Coronary artery (tissue), 2 donors: ENCODE measurements around the gene ATP4A.
"Not testable (repeated sequence)": the region's sequence is repeated elsewhere in the genome, so short reads cannot be mapped to it uniquely, and the experiment has no call there.

Experiments
- DNase-seq: peaks from one replicate; pipeline ENCODE4 v3.0.0-alpha.2; 2017; ENCODE audit warnings: low spot score
- H3K27ac ChIP-seq, 2 donors: fragments of 200-600 bp; sonication (generic); one replicate each; pipeline ENCODE4 v1.5.1; 2016 to 2019
- H3K4me3 ChIP-seq: fragments of 200-600 bp; sonication (generic); 2 replicates; pipeline ENCODE4 v1.5.1; 2016; ENCODE audit warnings: mild to moderate bottlenecking, moderate library complexity
- TF ChIP-seq, protein P1 (sequence below): fragments of 200-600 bp; sonication (generic); IDR thresholded peaks from one replicate; pipeline ENCODE4 v1.5.1; 2019; ENCODE audit warnings: antibody characterized with exemption

Gene ATP4A

DNA sequence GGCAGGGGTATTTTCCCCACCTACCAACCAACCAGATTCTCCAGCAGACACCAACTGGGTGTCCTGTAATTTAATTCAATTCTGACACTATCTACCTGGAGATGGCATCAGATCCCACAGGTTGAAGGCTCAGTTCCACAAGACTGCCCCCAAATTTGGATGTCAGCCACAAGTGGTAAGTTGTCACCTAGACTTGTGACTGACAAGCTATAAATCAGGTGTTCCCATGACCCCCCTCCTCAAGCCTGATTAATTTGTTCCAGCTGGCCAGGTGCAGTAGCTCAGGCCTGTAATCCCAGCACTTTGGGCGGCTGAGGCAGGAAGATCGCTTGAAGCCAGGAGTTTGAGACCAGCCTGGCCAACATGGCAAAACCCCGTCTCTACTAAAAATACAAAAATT lies 38.5 kb upstream of the ATP4A start:
- TF ChIP-seq, protein P1, sequence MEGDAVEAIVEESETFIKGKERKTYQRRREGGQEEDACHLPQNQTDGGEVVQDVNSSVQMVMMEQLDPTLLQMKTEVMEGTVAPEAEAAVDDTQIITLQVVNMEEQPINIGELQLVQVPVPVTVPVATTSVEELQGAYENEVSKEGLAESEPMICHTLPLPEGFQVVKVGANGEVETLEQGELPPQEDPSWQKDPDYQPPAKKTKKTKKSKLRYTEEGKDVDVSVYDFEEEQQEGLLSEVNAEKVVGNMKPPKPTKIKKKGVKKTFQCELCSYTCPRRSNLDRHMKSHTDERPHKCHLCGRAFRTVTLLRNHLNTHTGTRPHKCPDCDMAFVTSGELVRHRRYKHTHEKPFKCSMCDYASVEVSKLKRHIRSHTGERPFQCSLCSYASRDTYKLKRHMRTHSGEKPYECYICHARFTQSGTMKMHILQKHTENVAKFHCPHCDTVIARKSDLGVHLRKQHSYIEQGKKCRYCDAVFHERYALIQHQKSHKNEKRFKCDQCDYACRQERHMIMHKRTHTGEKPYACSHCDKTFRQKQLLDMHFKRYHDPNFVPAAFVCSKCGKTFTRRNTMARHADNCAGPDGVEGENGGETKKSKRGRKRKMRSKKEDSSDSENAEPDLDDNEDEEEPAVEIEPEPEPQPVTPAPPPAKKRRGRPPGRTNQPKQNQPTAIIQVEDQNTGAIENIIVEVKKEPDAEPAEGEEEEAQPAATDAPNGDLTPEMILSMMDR: no peak

DNA sequence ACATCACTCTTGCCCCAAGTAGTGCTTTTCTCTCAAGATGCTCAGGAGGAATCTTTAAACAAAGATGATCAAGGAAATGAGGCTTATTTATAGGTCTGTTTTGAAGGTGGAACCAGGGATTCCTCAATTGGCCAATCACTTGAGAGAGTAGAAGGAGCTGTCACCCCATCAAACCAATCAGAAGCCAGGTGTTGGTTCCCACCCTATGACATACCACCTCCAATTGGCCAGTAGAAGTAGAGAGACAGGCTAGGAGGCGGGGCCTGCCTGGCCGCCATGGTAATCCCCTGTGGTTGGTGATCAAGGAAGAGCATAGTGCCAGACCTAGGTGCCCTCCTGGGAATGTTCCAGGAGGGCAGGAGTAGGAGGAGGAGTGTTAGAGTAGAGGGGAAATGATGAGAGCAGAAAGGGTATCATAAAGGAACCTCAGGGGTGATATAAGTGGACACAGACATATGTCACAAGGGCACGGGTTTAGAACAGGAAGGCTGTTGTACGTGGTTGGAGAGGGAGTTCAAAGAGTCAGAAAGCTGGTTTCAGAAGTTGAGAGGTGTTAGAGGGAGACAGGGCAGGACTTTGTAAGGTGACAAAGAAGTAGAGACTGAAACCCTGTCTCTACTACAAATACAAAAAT lies 33.0 kb upstream of the ATP4A start:
- Histone ChIP-seq H3K4me3 (no peak overlapping the region), H3K27ac (no peak overlapping the region)
- TF ChIP-seq, protein P1: no peak
- no peak for DNase-seq

More for the DNA sequence above, 38.5 kb upstream of the ATP4A start:
- no peak for DNase-seq
- H3K4me3 ChIP-seq: no peak overlapping the region
- no peak overlapping the region for H3K27ac ChIP-seq

DNA sequence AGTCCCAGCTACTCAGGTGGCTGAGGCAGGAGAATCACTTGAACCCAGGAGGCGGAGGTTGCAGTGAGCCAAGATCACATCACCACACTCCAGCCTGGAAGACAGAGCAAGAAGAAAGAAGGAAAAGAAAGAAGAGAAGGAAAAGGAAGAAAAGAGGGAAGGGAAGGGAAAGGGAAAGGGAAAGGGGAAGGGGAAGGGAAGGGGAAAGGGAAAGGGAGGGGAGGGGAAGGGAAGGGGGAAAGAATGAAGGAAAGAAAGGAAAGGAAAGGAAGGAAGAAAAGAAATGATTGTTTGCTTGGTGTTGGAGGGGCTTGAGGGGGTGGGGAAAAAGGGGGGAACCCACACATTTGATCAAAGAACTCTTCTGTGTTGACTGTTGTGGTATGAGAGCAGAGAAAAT lies 32.5 kb upstream of the ATP4A start:
- no peak for DNase-seq

DNA sequence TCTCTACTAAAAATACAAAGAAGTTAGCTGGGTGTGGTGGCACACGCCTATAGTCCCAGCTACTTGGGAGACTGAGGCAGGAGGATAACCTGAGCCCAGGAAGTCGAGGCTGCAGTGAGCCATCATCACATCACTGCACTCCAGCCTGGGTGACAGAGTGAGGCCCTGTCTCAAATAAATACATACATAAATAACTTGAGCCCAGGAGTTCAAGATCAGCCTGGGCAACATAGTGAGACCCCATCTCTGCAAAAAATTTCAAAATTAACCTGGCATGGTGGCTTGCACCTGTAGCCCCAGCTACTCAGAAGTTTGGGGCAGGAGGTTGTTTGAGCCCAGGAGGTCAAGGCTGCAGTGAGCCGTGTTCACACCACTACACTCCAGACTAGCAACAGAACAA lies 31.6 kb upstream of the ATP4A start:
- DNase-seq, H3K27ac ChIP-seq, H3K4me3 ChIP-seq: not testable (repeated sequence)

More for the DNA sequence above, 32.5 kb upstream of the ATP4A start:
- Histone ChIP-seq H3K4me3 (no peak overlapping the region), H3K27ac (no peak overlapping the region)
- TF ChIP-seq, protein P1: no peak

DNA sequence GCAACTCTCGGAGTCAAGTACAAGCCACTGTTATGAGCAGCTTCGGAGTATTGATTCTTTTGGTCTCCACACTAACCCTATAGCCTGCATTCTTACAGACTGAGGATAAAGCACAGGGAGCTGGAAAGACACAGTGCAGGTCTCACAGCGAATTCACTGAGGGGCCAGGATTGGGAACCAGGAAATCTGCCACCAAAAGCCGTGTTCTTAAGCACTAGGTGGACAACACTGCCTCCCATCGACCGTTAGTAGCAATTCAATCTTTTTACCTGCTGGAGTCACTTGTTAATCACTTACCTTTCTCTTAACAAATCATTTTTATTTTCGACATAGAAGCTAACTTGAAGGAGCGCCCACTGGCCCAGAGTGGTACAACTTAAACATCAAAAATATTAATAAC lies 28.8 kb upstream of the ATP4A start:
- Histone ChIP-seq H3K27ac (no peak overlapping the region), H3K4me3 (no peak overlapping the region)
- TF ChIP-seq, protein P1: no peak
- DNase-seq: no peak

DNA sequence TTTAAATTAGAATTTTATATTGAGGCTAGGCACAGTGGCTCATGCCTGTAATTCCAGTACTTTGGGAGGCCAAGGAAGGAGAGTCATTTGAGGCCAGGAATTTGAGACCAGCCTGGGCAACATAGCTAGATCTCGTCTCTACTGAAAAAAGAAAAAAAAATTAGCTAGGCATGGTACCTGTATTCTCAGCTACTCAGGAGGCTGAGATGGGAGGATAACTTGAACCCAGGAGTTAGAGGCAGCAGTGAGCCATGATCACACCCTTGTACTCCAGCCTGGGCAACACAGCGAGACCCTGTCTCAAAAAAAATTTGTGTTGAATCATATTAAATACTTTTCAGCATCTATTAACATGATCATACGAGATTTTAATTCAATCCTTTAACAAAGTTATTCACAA lies 27.4 kb upstream of the ATP4A start:
- TF ChIP-seq, protein P1: no peak

DNA sequence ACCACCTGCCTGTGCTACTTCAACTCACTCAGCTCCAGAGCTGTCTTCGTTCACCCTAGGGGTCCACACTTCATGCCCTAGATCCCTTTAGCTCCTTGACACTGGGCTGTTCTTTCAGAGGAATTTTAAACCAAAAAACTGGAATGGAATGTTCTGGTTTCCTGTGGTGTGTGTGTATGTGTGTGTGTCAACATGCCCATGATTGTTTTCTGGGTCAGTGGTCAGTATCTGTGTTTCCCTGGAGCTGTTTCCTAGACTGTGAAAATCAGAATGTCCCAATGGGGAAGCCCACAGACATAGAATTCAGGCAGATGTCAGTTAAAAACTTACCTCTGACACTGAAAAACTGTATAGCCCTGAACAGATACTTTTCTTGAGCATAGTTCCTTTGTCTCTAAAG lies 23.9 kb upstream of the ATP4A start:
- Histone ChIP-seq H3K4me3 (no peak overlapping the region), H3K27ac (no peak overlapping the region)
- TF ChIP-seq, protein P1: no peak
- no peak for DNase-seq

More for the DNA sequence above, 27.4 kb upstream of the ATP4A start:
- DNase-seq: no peak
- Histone ChIP-seq H3K4me3 (no peak overlapping the region), H3K27ac (no peak overlapping the region)
